Hypothalamus (tissue), 51 donors: Measurements from ENCODE around the gene SHROOM4.

ENCODE experiments used
- DNase-seq, 51 donors: peaks; one replicate each; lab custom pipeline; 2025; lab: John Stamatoyannopoulos, UW

The SHROOM4 gene

DNA sequence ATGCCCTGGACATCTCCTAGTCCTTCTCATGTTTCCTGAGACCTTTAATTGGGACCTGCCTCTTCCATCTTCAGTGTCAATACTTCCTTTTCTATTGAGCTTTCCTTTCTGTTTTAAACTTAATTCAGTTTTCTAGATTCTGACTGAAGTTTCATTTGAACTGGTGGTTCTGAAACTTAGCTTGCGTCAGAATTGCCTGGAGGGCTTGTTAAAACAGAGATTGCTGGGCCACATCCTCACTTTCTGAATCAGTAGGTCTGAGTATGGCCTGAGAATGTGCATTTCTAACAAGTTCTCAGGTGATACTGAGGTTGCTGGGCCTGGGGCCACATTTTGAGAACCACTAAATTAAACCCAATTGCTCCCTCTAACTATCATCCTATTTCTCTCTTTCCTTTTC lies 191.2 kb downstream of the SHROOM4 start:
- no peak for DNase-seq

DNA sequence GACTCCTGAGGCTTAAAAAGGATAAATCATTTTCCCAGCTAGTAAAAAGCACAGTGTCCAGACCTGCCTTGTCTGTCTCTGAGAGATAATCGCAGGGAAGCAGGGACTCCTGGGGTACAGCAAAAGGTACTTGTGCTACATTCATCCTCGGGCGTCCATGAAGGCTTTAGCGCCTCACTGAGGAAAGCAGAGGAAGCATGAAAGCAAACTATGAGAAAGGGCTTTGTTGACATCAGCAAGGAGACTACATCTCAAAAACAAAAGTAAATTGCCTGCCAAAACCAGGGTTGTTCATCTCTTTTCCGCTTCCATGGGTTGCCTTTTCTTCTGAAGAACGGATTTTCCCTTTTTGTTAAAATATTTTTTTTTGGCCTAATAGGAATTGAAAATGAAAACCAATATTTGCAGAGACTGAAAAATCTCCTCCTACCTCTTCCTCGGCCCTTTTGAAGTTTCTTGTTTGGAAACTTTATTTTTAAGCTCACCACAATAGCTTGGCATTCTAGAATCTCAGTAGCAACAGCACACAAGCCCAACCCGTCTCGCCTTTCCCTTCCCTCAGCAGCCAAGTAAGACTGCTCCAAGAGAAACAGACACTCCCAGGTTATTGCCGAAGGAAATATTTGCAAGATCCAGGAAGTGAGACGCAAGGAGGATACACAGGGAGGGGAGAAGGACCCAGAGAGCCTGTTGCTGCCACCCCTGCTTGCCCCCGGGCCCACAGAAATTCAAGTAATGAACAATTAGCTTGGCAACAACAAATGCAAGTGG lies 195.0 kb downstream of the SHROOM4 start:
- no peak for DNase-seq

DNA sequence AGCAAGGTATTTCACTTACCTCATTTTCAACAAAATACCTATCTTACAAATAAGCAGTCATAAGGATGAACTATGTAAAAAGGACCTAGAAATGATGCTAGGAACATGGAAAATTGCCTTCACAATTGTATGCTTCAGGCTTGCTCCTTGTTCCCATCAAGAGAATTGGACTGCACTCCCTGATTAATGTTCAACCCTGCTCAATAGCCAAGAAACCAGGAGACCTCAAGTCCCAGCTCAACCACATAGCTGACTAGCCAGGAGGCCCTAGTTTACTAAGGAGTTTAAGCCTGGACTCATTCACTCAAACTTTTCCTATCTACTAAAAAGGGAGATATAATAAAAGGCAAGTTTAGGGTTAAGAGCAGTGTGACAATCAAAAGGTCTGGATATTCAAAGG lies 196.8 kb downstream of the SHROOM4 start:
- no peak for DNase-seq

DNA sequence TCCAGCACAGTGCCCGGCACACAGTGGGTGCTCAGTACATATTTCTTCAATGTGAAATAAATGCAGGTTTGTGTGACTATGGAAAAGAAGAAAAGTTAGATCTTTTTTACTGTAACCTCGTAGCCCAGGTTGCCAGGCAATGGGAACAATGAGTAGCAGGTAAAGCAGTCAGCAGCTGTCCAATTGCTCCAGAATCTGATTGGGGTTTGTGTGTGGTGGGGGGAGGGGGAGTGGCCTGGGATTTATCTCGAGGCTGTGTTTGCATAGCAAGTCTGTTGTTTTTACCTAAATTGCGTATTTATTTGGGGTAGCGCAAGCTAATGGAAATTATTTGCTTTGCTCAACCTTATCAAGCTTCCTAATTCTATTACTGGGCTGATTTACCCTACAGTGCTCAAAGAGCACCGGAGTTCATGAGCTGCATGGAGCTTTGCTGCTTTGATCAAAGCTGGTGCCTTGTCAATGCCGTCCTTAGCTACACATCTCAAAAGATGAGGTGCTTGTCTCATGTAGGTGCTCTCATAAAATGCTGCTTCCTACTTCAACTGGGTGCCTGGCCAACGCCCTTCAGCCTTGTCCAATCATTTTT lies 198.3 kb downstream of the SHROOM4 start:
- DNase-seq: no peak

DNA sequence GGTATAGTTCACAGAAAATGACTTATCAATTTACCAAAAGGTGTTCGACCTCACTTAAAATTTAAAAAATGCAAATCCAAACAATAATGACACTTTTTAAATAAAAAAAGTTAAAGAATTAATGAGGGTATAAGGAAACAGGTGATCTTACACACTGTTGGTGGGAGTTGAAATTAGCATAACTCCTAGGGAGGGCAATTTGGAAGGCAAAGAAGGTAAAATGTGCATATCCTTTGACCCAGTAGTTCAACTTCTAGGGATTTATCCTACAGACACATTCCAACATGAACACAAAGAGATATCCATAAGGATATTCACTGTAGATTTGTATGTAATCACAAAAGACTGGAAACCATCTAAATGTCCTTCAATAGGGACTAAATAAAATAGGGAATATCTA lies 199.5 kb downstream of the SHROOM4 start:
- no peak for DNase-seq

DNA sequence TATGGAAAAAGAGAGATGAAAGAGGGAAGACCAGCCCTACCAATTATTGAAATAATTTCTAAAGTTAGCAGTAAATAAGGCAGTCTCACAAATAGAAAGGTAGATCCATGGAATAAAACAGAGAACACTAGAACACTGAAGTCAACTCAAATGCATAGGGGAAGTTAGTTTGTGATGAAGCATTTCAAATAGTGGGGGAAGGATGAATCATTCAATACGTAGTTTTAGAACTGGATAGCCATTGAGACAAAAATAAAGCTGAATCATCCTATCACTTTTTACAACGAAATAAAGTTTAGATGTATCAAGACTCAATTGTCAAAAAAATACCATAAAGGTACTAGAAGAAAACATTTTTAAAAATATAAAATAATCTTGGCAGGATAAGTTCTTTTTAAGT lies 200.1 kb downstream of the SHROOM4 start:
- no peak for DNase-seq

DNA sequence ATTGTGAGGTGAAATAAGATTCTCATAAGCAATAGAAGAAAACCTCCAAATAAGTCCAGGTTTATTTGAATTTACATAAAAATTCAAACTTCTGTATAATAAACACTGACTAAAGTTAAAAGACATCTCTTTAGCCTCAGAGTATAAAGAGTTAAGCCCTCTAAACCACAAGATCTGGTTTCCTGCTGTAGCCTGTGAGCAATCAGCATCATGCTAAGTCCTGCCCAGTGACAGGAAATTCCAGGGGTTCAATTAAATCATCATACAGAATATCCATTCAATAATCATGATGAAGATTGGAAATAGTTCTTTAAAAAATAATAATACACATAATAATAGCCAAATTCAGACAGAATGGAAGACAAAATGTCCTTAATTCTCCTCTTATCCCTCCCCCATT lies 204.2 kb downstream of the SHROOM4 start:
- DNase-seq: no peak

DNA sequence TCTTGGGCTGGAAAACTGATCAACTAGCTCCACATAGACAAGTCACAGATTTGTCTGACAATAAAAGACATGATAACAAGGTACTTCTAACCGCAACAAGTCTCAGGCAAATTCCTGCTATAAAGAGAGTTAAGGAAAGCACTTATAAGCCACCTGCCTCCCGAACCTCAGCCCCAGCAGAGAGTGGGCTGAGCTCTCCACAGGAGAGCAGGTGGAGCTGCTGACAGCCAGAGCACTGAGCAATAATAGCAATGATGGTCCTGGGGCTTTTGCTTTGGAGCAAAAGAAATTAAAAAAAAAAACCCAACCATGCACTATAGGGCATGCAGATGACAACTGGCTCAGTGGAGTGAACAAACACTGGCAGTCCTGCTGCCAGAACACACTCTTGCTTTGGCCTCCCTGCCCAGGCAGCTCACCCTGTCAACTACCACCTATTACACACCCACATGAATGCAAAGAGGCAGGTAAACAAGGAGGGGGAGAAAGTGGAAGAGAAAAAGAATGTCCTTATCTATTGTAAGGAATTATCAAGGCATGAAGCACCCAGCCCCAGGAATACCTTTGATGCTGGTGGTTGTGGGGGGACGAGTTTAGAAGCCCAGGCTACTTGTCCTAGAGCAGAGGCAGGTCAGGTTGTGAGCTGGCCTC lies 207.6 kb downstream of the SHROOM4 start:
- DNase-seq: no peak

DNA sequence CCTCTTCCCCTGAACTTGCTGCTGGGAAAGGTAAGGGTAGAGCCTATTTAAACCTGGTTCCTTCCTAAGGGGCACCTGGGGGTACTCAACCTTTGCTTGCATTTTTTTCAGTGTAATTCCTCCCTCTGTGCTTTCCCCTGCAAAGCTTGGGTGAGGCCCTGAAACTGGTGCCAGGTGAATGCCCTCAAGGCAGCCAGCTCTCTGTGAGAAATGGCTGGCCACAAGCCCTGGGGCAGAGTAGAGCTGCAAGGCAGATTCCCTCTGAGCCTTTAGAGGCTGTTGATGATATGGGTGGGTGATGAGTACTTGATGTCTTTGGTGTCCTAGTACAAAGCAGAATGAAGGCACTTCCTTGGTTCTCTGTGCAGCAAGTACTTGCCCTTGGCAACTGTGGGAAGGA lies 217.9 kb downstream of the SHROOM4 start:
- DNase-seq: no peak

DNA sequence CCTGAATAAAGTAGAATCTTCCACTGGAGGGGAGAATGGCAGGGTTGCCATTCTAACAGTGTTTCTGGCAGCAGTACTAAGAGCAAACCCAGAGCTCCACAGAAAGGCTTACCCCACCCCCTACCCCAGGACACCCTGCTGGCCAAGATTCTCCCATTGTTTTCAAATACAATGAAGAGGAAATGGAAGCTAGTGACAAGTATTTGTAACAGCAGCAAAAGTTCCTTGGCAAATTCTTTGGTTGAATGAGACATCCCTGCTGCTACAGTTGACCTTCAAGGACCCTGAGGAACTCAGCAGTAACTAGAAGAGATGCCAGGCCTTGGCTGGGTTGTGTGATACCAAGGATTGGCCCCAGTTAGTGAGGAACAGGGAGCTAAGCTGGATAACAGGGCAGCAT lies 219.2 kb downstream of the SHROOM4 start:
- no peak for DNase-seq

DNA sequence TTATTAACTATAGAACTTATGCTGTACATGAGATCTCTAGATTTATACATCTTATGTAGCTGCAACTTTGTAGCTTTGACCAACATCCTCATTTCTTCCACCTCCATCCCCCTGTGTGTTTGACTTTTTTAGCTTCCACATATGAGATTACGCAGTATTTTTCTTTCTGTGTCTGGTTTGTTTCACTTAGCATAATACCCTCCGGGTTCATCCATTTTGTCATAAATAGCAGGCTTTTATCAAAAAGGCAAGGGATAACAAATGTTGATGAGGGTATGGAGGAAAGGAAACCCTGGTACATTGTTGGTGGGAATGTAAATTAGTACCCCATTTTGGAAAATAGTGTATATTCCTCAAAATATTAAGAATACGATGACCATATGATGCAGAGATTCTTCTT lies 227.0 kb downstream of the SHROOM4 start:
- DNase-seq: no peak

DNA sequence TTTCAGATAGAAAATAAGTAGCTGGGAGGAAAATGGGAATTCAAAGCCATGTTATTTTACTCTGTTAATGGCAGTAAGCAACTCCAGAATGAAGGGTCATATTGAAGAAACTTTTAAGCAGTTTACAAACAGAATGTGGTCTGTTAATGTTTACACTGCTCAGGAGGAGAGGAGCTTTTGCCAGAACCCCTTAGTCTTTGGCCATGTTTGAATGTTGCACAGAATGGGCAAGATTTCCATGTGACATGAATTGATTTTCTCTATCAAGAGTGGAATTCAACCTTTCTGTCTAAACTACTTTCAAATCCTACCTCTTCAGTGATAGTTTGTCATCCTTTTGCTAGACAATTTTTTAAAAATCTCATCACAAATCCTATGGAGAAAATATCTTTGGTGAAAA lies 227.6 kb downstream of the SHROOM4 start:
- DNase-seq: no peak

DNA sequence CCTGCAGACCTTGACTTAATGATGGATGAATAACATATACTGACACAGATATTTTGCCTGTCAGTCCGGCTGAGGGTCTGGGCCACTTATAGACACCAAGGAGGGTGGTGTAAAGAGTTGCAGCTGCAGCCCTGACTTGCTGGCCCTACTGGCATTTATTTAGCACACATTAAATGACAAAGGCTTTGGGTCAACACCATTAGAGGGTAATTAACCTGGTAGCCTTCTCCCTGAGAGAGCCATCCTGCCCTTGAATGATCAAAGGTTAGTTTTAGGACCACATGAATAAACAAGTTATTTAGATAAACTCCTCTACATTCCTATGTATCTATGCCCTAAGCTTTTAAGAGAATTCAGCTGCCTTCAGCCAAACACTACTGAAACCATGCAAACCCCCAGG lies 232.6 kb downstream of the SHROOM4 start:
- no peak for DNase-seq

DNA sequence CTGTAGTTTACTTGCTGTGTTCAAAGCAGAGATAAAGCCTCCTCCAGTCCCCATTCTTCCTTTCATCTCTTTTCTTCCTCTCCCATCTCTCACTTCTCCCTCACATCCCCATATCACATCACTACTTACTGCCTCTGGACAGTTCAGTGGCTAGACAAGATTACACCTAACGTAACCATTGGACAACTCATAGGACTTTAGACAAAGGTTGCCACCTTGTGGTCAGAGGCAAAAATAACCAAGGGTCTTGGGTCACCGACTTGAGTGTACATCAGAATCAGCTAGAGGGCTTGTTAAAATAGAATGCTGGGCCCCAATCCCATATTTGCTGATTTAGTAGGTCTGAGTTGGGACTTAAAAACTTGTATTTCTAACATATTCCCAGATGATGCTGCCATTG lies 234.0 kb downstream of the SHROOM4 start:
- peak in 18 of 51 donors; percentile 0 to 25 (median 6) for DNase-seq

DNA sequence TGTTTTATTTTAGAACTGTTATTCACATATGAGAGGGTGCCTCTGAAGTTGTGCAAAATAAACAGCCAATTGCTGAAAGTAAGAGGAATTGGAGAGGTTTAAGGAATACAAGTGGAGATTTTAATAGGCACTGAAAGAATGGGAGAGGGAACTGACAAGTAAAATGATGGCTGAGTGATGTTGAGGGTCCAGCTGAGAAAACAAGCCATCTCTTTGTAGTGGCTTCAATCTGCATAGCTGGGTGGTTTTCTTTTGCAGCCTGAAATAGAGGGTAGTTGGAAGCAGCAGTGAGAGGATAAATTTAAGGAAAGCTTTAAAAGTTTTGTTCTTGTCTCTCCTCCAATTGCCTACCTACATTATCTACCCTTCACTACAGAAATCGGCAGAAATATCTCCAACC lies 236.7 kb downstream of the SHROOM4 start:
- DNase-seq: no peak

DNA sequence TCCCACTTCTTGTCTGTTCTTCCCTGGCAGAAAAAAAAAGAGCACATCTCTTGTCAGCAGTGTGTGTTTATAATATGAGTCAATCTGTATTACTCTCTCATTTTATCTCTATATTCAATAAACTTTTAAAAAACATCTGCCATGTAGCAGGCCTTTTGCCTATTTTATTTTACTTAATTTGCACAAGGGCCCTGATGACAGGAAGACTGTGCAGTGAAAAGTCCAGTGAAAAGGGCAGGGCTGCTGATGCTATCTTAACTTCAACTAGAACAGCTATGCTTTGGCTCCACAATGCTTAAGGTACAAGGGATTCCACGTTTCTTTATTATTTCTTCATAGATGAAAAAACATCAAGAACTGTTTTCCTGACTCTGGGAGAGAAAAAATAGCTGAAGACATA lies 246.4 kb downstream of the SHROOM4 start:
- no peak for DNase-seq

DNA sequence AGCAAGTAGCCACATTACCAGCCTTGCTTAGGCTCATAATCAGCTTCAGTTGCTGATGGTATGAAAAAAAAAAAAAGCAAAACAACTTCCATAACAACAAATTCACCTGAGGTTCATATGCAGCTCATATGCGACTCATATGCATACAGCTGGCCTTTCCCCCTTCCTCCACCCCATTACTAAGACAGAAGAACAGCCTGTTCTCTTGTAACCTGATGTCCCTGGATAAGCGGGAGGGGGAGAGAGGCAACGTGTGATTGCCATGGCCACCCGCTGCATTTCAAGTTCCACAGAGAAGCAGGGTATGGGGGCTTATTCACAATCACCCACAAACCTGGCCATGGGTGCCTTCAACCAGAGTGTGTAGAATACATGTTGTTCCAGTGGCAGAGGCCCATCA lies 248.3 kb downstream of the SHROOM4 start:
- no peak for DNase-seq
